ENCODE data around the gene UVRAG. TPM values are rescaled to one million over a fixed set of nuclear protein-coding genes. Genes with fewer than 3 reads are reported as not detected.

Gene UVRAG
- total RNA-seq, 4 donors from 2014 or later: 16.6 to 22.1 (median 19.3) TPM

DNA sequence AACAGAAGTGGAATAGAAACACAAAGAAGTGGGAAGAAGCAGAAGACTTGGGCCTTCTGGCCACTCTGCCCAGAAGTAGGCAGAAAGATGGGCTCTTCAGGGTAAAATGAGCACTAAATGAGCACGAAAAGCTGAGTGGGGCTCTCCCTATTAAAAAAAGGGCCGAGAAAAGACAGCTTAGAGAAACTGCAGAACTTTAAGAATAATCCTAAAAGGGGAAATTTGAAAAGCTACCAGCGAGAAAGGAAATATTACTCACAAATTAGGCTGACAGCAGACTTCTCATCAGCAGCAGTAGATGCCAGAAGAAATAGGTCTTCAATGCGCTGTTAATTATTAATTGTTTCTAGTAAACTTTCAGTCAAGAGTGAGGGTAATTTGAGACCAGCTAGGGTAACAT is 78.2 kb downstream of the UVRAG start:
- no peak for DNase-seq
- Histone ChIP-seq H3K9me3 (no peaks in the 10 kb centered on the region), H3K27me3 (no peaks in the 10 kb centered on the region), H3K4me3 (no peak overlapping the region), H3K36me3 (peaks cover 0 to 4% of the 10 kb centered on the region in 2 donors), H3K27ac (no peak overlapping the region), H3K4me1 (no peaks in the 10 kb centered on the region)
- in situ Hi-C loops (cut with MboI; ENCODE audit: low sequenced_read_pairs in 4 of 4) (loop anchor here in 2 of 4 donors (10.0 kb wide), 2 partner anchors 422 to 442 kb away; no protein-coding TSS in a partner anchor), intact Hi-C loops (cut with DNase I; ENCODE audit: low total_unique reads) (no loop called here)
- TF ChIP-seq, protein P1, sequence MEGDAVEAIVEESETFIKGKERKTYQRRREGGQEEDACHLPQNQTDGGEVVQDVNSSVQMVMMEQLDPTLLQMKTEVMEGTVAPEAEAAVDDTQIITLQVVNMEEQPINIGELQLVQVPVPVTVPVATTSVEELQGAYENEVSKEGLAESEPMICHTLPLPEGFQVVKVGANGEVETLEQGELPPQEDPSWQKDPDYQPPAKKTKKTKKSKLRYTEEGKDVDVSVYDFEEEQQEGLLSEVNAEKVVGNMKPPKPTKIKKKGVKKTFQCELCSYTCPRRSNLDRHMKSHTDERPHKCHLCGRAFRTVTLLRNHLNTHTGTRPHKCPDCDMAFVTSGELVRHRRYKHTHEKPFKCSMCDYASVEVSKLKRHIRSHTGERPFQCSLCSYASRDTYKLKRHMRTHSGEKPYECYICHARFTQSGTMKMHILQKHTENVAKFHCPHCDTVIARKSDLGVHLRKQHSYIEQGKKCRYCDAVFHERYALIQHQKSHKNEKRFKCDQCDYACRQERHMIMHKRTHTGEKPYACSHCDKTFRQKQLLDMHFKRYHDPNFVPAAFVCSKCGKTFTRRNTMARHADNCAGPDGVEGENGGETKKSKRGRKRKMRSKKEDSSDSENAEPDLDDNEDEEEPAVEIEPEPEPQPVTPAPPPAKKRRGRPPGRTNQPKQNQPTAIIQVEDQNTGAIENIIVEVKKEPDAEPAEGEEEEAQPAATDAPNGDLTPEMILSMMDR (IDR thresholded peaks at IDR 0.05 in 4 of 5, conservative IDR thresholded peaks at IDR 0.05 in 1 of 5): no peak
- ATAC-seq: no peak

DNA sequence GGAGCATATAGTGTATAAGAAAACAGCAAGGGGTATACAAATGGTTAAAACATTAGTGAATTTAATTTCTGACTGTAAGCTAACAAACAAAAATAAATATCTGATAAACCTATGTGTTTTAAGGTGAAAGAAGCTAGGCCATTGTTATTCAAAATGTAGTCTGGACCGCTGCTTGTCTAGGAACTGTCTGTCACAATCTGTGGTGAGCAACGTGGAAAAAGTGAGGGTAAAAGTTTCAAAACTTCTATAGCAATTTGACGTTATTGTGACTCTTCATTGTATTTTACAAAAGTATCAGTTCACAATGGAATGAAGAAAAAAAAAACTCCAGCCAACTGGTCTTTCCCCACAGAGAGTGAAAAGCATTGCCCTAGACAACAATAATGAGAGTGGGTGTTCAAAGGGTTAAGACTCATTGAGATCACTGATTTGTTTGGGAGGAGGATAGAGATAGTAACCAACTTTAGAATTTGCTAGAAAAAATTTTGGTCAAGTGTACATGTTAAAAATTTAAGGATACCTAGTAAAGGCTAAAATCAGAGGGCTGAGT is 79.1 kb downstream of the UVRAG start:
- intact Hi-C loops (cut with DNase I; ENCODE audit: low total_unique reads): no loop called here

GRCh38 chr11:75896843-75897419 is 81.9 kb downstream of the UVRAG start:
- Histone ChIP-seq H3K36me3 (peaks cover 0 to 4% of the 10 kb centered on the region in 2 donors), H3K9me3 (no peaks in the 10 kb centered on the region), H3K4me1 (peaks cover 13 to 21% of the 10 kb centered on the region in 2 donors), H3K4me3 (no peak overlapping the region), H3K27ac (no peak overlapping the region), H3K27me3 (no peaks in the 10 kb centered on the region)
- no peak for DNase-seq
- ATAC-seq: peak in 1 of 2 donors; percentile 46
- intact Hi-C loops (cut with DNase I; ENCODE audit: low total_unique reads): loop anchor here (1.0 to 5.0 kb wide), 3 partner anchors 255 to 420 kb away; partner anchors contain the start of gene WNT11
- in situ Hi-C loops (cut with MboI; ENCODE audit: low sequenced_read_pairs in 4 of 4): loop anchor here (5.0 to 10.0 kb wide), 4 partner anchors 255 to 438 kb away; no protein-coding TSS in a partner anchor
- TF ChIP-seq, protein P1 (IDR thresholded peaks at IDR 0.05 in 4 of 5, conservative IDR thresholded peaks at IDR 0.05 in 1 of 5): peak; percentile 61 to 74 (median 63)
- no peak for TF ChIP-seq POLR2A (IDR thresholded peaks at IDR 0.05)

More for the DNA sequence above, 79.1 kb downstream of the UVRAG start:
- in situ Hi-C loops (cut with MboI; ENCODE audit: low sequenced_read_pairs in 4 of 4): loop anchor here in 2 of 4 donors (10.0 kb wide), 2 partner anchors 421 to 441 kb away; no protein-coding TSS in a partner anchor
- Histone ChIP-seq H3K27me3 (no peaks in the 10 kb centered on the region), H3K36me3 (peaks cover 0 to 4% of the 10 kb centered on the region in 2 donors), H3K27ac (no peak overlapping the region), H3K4me3 (no peak overlapping the region), H3K4me1 (no peaks in the 10 kb centered on the region), H3K9me3 (no peaks in the 10 kb centered on the region)
- TF ChIP-seq, protein P1 (IDR thresholded peaks at IDR 0.05 in 4 of 5, conservative IDR thresholded peaks at IDR 0.05 in 1 of 5): no peak
- no peak for TF ChIP-seq POLR2A (IDR thresholded peaks at IDR 0.05)
- ATAC-seq (no peak), DNase-seq (no peak)

DNA sequence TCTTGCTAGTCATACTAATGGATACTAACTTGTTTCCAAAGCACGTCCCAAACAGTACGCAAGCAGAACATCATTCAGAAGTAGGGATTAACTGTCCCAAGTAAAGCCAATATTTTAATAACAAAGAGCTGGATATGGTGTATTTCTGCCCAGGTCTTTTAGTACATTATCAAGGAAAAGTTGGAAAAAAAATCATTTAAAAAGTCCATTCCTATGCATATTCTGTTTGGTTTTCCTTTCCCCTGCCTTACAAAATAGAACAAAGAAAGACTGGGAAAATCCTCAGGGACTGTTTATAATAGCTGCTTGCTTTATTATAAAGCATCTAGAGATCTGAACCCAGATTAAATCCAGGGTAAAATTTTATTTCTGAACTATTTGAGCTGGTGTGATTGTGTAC is 83.9 kb downstream of the UVRAG start:
- Histone ChIP-seq H3K27me3 (no peaks in the 10 kb centered on the region), H3K36me3 (no peaks in the 10 kb centered on the region), H3K9me3 (no peaks in the 10 kb centered on the region), H3K4me3 (no peak overlapping the region), H3K27ac (no peak overlapping the region), H3K4me1 (peaks cover 24 to 30% of the 10 kb centered on the region in 2 donors)
- no peak for DNase-seq
- TF ChIP-seq, protein P1 (IDR thresholded peaks at IDR 0.05 in 4 of 5, conservative IDR thresholded peaks at IDR 0.05 in 1 of 5): no peak
- no peak for TF ChIP-seq POLR2A (IDR thresholded peaks at IDR 0.05)
- intact Hi-C loops (cut with DNase I; ENCODE audit: low total_unique reads) (loop anchor here (5.0 kb wide), 1 partner anchor 418 kb away; no protein-coding TSS in a partner anchor), in situ Hi-C loops (cut with MboI; ENCODE audit: low sequenced_read_pairs in 4 of 4) (loop anchor here (5.0 to 10.0 kb wide), 4 partner anchors 253 to 436 kb away; no protein-coding TSS in a partner anchor)
- ATAC-seq: no peak

Data from gastrocnemius medialis (tissue), 4 donors.